Liver (tissue), 9 donors: Measurements from ENCODE around the gene NCSTN. TPM values are rescaled to one million over a fixed set of nuclear protein-coding genes. Genes with fewer than 3 reads are reported as not detected.
A peak's percentile ranks its signal among the peaks of the same experiment; 100 is the strongest.

Experiments used
- DNase-seq: peaks from one replicate; pipeline ENCODE4 v3.0.0-alpha.2; 2017; ENCODE audit warnings: low spot score
- H3K27ac ChIP-seq, 2 donors: one replicate each; pipeline ENCODE4 v1.7.0; 2013; ENCODE audit warnings: inconsistent platforms in 2 of 2, low read length in 2 of 2, control low read depth in 1 of 2, low read depth in 1 of 2, mild to moderate bottlenecking in 1 of 2
- H3K27me3 ChIP-seq, 4 donors: one replicate each; pipeline versions ENCODE4 v1.6.1 to v1.7.0; 2013; ENCODE audit warnings: low read length in 3 of 4, inconsistent platforms in 1 of 4, mild to moderate bottlenecking in 1 of 4, moderate library complexity in 1 of 4; ENCODE audit not compliant: control insufficient read depth in 4 of 4, insufficient read depth in 4 of 4
- H3K36me3 ChIP-seq, 4 donors: one replicate each; pipeline versions ENCODE4 v1.6.1 to v1.7.0; 2013; ENCODE audit warnings: low read length in 3 of 4, mild to moderate bottlenecking in 3 of 4, low read depth in 1 of 4, moderate library complexity in 1 of 4; ENCODE audit not compliant: control insufficient read depth in 4 of 4, insufficient read depth in 3 of 4
- H3K4me1 ChIP-seq, 4 donors: one replicate each; pipeline versions ENCODE4 v1.6.1 to v1.7.0; 2013; ENCODE audit warnings: low read length in 3 of 4, mild to moderate bottlenecking in 3 of 4, moderate library complexity in 1 of 4; ENCODE audit not compliant: control insufficient read depth in 4 of 4, insufficient read depth in 4 of 4
- H3K4me3 ChIP-seq, 3 donors: one replicate each; pipeline versions ENCODE4 v1.6.1 to v1.7.0; 2013; ENCODE audit warnings: low read length in 3 of 3, control low read depth in 1 of 3, low read depth in 1 of 3, mild to moderate bottlenecking in 1 of 3
- H3K9ac ChIP-seq, 2 donors: one replicate each; pipeline ENCODE4 v1.7.0; 2013; ENCODE audit warnings: low read length in 2 of 2, mild to moderate bottlenecking in 2 of 2, moderate library complexity in 2 of 2, control low read depth in 1 of 2, low read depth in 1 of 2
- H3K9me3 ChIP-seq, 4 donors: one replicate each; pipeline versions ENCODE4 v1.6.1 to v1.7.0; 2013; ENCODE audit warnings: low read length in 3 of 4; ENCODE audit not compliant: control insufficient read depth in 4 of 4
- EGR1 ChIP-seq, 2 donors: IDR thresholded peaks; 2 replicates each; pipeline ENCODE4 v1.6.1; 2016 to 2018; ENCODE audit warnings: antibody characterized with exemption in 2 of 2, low read depth in 2 of 2
- FOXA1 ChIP-seq: IDR thresholded peaks from 2 replicates; pipeline ENCODE4 v1.6.1; 2016; ENCODE audit warnings: antibody characterized with exemption
- FOXA2 ChIP-seq: IDR thresholded peaks from 2 replicates; pipeline ENCODE4 v1.6.1; 2016; ENCODE audit warnings: antibody characterized with exemption
- GABPA ChIP-seq, 2 donors: IDR thresholded peaks in 1 of 2; conservative IDR thresholded peaks in 1 of 2; 2 replicates each; pipeline ENCODE4 v1.6.1; 2016; ENCODE audit warnings: antibody characterized with exemption in 2 of 2, mild to moderate bottlenecking in 1 of 2, moderate library complexity in 1 of 2
- HNF4A ChIP-seq, 2 donors: conservative IDR thresholded peaks; 2 replicates each; pipeline ENCODE4 v1.6.1; 2016; ENCODE audit warnings: antibody characterized with exemption in 2 of 2, mild to moderate bottlenecking in 2 of 2
- HNF4G ChIP-seq: IDR thresholded peaks from 2 replicates; pipeline ENCODE4 v1.6.1; 2016; ENCODE audit warnings: antibody characterized with exemption
- JUND ChIP-seq, 2 donors: IDR thresholded peaks; 2 replicates each; pipeline ENCODE4 v1.6.1; 2016; ENCODE audit warnings: antibody characterized with exemption in 2 of 2
- MAX ChIP-seq: IDR thresholded peaks from 2 replicates; pipeline ENCODE4 v1.6.1; 2016; ENCODE audit warnings: antibody characterized with exemption
- NR2F2 ChIP-seq: IDR thresholded peaks from 2 replicates; pipeline ENCODE4 v1.6.1; 2016; ENCODE audit warnings: antibody characterized with exemption
- RAD21 ChIP-seq, 2 donors: IDR thresholded peaks; 2 replicates each; pipeline ENCODE4 v1.6.1; 2016; ENCODE audit warnings: antibody characterized with exemption in 2 of 2, mild to moderate bottlenecking in 2 of 2
- REST ChIP-seq: IDR thresholded peaks from 2 replicates; pipeline ENCODE4 v1.6.1; 2016; ENCODE audit warnings: antibody characterized with exemption, mild to moderate bottlenecking
- SP1 ChIP-seq: IDR thresholded peaks from 2 replicates; pipeline ENCODE4 v1.6.1; 2018; ENCODE audit warnings: antibody characterized with exemption, mild to moderate bottlenecking
- TAF1 ChIP-seq: conservative IDR thresholded peaks from 2 replicates; pipeline ENCODE4 v1.6.1; 2016; ENCODE audit warnings: antibody characterized with exemption, mild to moderate bottlenecking
- YY1 ChIP-seq: IDR thresholded peaks from 2 replicates; pipeline ENCODE4 v1.6.1; 2016; ENCODE audit warnings: antibody characterized with exemption, mild to moderate bottlenecking
- WGBS: extraction: QIAGEN DNeasy Blood & Tissue Kit; methylation state at CpG from one replicate; pipeline ENCODE4 v1.1.7; 2013; 5-methylcytosine and 5-hydroxymethylcytosine counted together
- polyA plus RNA-seq, 2 donors: library from polyadenylated mRNA; stranded (reverse) in 1 of 2; unstranded in 1 of 2; fragments of 200-250 nt in 1 of 2; fragments of >200 nt in 1 of 2; fragmentation: Nextera tagmentation in 1 of 2; extraction: Ambion mirVana in 1 of 2; gene quantifications; one replicate each; pipeline versions ENCODE4 v1.2.1 to v1.2.3, GENCODE V29; 2013 to 2015
- total RNA-seq, 2 donors: library from RNA; depleted of rRNA; stranded (reverse); fragments of >200 nt; gene quantifications; one replicate each; pipeline ENCODE4 v1.2.3, GENCODE V29; 2014
- TF ChIP-seq, protein P1 (sequence below): IDR thresholded peaks from 2 replicates; pipeline ENCODE4 v1.6.1; 2016; ENCODE audit warnings: antibody characterized with exemption
- donor health status: healthy.
- donor health status: healthy.
- donor health status: healthy.
- donor health status: healthy.
- donor health status: healthy.

Gene NCSTN
- total and polyA plus RNA-seq, 4 donors = 32.2 to 44.6 (median 37.5) TPM

GRCh38 chr1:160340146-160340545, 3.0 kb upstream of the NCSTN start:
- no peak overlapping the region for H3K9ac ChIP-seq
- 61% methylated on average over 3 of the region's 3 CpGs for WGBS

DNA sequence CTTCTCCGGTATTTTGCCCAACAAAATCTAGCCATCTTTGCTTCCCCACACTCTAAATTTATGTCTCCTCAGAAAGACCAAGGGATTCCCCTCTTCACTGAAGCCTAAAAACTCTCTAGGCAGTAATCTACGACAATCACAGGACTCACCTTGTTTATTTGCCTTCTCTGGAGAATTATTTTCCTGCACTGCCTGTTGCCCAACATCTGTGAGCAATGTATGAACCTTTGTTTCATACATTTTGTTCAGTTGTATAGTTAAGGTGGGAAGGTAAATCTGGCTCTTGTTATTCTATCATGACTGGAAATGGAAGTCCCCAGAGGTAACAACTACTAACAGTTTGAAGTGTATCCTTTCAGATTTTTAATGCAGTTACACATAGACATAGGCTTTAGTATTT, 2.3 kb upstream of the NCSTN start:
- Histone ChIP-seq H3K9me3 (no peaks in the 10 kb centered on the region), H3K9ac (peak overlapping the region in 1 of 2 donors; percentile 53), H3K36me3 (peaks cover 3 to 37% (median 33%) of the 10 kb centered on the region in 4 donors), H3K27me3 (no peaks in the 10 kb centered on the region), H3K4me3 (no peak overlapping the region), H3K27ac (peak overlapping the region; percentile 28 to 42), H3K4me1 (peaks cover 7 to 32% (median 20%) of the 10 kb centered on the region in 4 donors)
- WGBS = 49% methylated on average over 2 of the region's 2 CpGs
- no peak for DNase-seq
- TF ChIP-seq REST (no peak), YY1 (no peak), FOXA1 (no peak), EGR1 (IDR thresholded peaks at IDR 0.05; ENCODE audit: low read depth in 2 of 2) (no peak), NR2F2 (no peak)

More at GRCh38 chr1:160340146-160340545, 3.0 kb upstream of the NCSTN start:
- Histone ChIP-seq H3K27ac (peak overlapping the region; percentile 42), H3K36me3 (peaks cover 1 to 38% (median 34%) of the 10 kb centered on the region in 4 donors), H3K4me1 (peaks cover 7 to 32% (median 20%) of the 10 kb centered on the region in 4 donors), H3K4me3 (no peak overlapping the region), H3K27me3 (no peaks in the 10 kb centered on the region), H3K9me3 (no peaks in the 10 kb centered on the region)
- TF ChIP-seq, protein P1, sequence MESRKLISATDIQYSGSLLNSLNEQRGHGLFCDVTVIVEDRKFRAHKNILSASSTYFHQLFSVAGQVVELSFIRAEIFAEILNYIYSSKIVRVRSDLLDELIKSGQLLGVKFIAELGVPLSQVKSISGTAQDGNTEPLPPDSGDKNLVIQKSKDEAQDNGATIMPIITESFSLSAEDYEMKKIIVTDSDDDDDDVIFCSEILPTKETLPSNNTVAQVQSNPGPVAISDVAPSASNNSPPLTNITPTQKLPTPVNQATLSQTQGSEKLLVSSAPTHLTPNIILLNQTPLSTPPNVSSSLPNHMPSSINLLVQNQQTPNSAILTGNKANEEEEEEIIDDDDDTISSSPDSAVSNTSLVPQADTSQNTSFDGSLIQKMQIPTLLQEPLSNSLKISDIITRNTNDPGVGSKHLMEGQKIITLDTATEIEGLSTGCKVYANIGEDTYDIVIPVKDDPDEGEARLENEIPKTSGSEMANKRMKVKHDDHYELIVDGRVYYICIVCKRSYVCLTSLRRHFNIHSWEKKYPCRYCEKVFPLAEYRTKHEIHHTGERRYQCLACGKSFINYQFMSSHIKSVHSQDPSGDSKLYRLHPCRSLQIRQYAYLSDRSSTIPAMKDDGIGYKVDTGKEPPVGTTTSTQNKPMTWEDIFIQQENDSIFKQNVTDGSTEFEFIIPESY = no peak
- no peak for TF ChIP-seq FOXA2
- TF ChIP-seq HNF4A (conservative IDR thresholded peaks at IDR 0.05) = no peak
- TF ChIP-seq MAX = no peak
- TF ChIP-seq YY1 = no peak
- TF ChIP-seq EGR1 (IDR thresholded peaks at IDR 0.05; ENCODE audit: low read depth in 2 of 2) = no peak
- TF ChIP-seq REST = no peak
- TF ChIP-seq TAF1 = no peak
- TF ChIP-seq JUND (IDR thresholded peaks at IDR 0.05) = no peak
- no peak for TF ChIP-seq HNF4G
- TF ChIP-seq RAD21 (IDR thresholded peaks at IDR 0.05) = no peak
- TF ChIP-seq SP1 = no peak
- TF ChIP-seq NR2F2 = no peak
- TF ChIP-seq GABPA (IDR thresholded peaks at IDR 0.05 in 1 of 2, conservative IDR thresholded peaks at IDR 0.05 in 1 of 2) = no peak
- DNase-seq = no peak
